ENCODE data around the gene THAP4. TPM values are rescaled to one million over a fixed set of nuclear protein-coding genes. Genes with fewer than 3 reads are reported as not detected.
A peak's percentile ranks its signal among the peaks of the same experiment; 100 is the strongest.

Gene THAP4
- polyA plus RNA-seq, 3 donors: 15.1 to 25.9 (median 16.3) TPM

DNA sequence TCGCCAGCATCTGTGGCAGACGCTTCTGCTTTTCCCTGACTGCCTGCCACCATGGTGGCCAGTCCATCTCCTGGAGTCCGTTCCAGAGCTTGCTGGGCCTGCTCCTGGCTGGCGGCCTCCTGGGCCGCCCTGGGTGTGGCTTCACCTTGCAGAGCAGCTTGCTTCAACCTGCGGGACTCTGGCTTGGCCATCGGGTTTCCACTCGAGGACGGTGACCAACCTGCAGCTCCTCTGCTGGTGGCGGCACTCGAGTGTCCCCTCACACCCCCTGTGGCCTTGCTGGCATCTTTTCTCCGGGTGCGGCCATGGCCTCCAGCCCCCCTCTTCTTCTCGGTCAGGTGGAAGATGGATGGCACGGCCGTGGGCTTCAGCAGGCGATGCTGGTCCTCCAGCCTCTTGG, 3.4 kb downstream of the THAP4 start:
- TF ChIP-seq, protein P1, sequence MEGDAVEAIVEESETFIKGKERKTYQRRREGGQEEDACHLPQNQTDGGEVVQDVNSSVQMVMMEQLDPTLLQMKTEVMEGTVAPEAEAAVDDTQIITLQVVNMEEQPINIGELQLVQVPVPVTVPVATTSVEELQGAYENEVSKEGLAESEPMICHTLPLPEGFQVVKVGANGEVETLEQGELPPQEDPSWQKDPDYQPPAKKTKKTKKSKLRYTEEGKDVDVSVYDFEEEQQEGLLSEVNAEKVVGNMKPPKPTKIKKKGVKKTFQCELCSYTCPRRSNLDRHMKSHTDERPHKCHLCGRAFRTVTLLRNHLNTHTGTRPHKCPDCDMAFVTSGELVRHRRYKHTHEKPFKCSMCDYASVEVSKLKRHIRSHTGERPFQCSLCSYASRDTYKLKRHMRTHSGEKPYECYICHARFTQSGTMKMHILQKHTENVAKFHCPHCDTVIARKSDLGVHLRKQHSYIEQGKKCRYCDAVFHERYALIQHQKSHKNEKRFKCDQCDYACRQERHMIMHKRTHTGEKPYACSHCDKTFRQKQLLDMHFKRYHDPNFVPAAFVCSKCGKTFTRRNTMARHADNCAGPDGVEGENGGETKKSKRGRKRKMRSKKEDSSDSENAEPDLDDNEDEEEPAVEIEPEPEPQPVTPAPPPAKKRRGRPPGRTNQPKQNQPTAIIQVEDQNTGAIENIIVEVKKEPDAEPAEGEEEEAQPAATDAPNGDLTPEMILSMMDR (IDR thresholded peaks at IDR 0.05): no peak
- WGBS (ENCODE audit: insufficient coverage): 91% methylated on average over 14 of the region's 17 CpGs
- no peak overlapping the region for H3K9ac ChIP-seq (ENCODE audit: insufficient read depth, low read length, poor library complexity, severe bottlenecking)
- H3K27ac ChIP-seq (ENCODE audit: low read depth in 1 of 2, low read length in 2 of 2): no peak overlapping the region
- Mint-ChIP-seq H3K9me3 (no peaks in the 10 kb centered on the region), H3K36me3 (peaks cover 36 to 51% of the 10 kb centered on the region in 2 donors), H3K27me3 (ENCODE audit: low read depth in 3 of 3) (peaks cover 0 to 2% (median 0%) of the 10 kb centered on the region in 3 donors), H3K27ac (no peak overlapping the region), H3K4me1 (peaks cover 20% of the 10 kb centered on the region), H3K4me3 (no peak overlapping the region)
- no peak for DNase-seq
- peaks cover 18% of the 10 kb centered on the region for H4K20me1 ChIP-seq (ENCODE audit: insufficient read depth, low read length)
- H3K4me1 ChIP-seq (ENCODE audit: control insufficient read depth in 1 of 2, insufficient read depth in 2 of 2, low read length in 2 of 2): peaks cover 14 to 22% of the 10 kb centered on the region in 2 donors
- no peaks in the 10 kb centered on the region for H3K27me3 ChIP-seq (ENCODE audit: control insufficient read depth in 2 of 2, insufficient read depth in 2 of 2, low read length in 2 of 2)
- no peaks in the 10 kb centered on the region for H3K9me3 ChIP-seq (replicated peaks in 1 of 2; ENCODE audit: control insufficient read depth in 1 of 2, insufficient read depth in 1 of 2, low read length in 2 of 2)
- peaks cover 51% of the 10 kb centered on the region for H3K79me2 ChIP-seq (ENCODE audit: insufficient read depth, low read length)
- H3K4me2 ChIP-seq (replicated peaks; ENCODE audit: extremely low read depth, low read length, poor library complexity, severe bottlenecking): no peak overlapping the region
- H3K36me3 ChIP-seq (replicated peaks in 1 of 2; ENCODE audit: control insufficient read depth in 1 of 2, insufficient read depth in 2 of 2, low read length in 2 of 2): peaks cover 23 to 60% of the 10 kb centered on the region in 2 donors
- intact Hi-C loops (cut with micrococcal nuclease): loop anchor here (10.0 kb wide), 1 partner anchor 279 kb away; the partner anchor contains the start of gene FARP2 (in 2 of the 2)
- no peak overlapping the region for H3K4me3 ChIP-seq (replicated peaks in 1 of 3; ENCODE audit: low read depth in 2 of 3, low read length in 3 of 3)
- H2AFZ ChIP-seq (ENCODE audit: insufficient read depth, low read depth, low read length, poor library complexity, severe bottlenecking): no peak overlapping the region

DNA sequence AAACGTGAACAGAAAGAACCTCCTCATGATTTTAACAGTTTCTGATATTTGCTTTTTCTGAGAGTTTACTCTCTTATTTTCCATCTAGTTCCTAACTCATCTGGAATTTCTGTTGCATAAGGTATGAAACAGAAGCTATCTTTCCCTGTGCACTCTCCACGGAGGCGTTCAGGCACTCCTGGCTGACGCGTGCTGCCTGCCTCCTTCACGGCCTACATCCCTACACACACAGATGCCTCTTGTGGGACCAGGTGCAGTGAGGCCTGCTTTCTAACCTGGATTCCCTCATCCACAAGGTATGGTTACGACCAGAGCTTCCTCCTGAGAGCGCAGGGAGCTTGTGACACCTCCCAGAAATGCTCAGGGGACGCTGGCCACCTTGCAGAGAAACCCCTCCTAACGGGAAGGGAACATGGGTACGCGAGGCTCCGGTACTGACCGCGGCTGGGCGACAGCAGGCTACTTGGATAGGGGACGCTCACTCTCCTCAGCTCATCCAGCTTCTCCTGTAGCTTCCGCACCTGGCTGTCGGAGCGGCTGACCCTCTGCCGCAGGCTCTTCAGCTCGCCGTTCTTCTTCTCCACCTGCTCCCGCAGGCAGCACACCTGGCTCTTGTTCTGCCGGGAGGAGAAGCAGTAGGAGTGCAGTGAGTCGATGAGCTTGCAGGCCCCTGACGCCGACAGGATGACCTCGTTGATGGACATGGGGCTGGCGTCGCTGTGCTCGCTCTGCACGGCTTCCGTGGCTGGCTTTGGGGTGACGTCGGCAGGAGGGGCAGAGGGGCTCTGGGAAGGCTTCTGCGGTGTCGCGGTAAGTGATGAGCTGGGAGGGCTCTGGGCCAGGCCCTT, 4.3 kb downstream of the THAP4 start:
- Histone ChIP-seq H4K20me1 (ENCODE audit: insufficient read depth, low read length) (peaks cover 17% of the 10 kb centered on the region), H3K9me3 (replicated peaks in 1 of 2; ENCODE audit: control insufficient read depth in 1 of 2, insufficient read depth in 1 of 2, low read length in 2 of 2) (no peaks in the 10 kb centered on the region), H3K4me3 (replicated peaks in 1 of 3; ENCODE audit: low read depth in 2 of 3, low read length in 3 of 3) (no peak overlapping the region), H3K27me3 (ENCODE audit: control insufficient read depth in 2 of 2, insufficient read depth in 2 of 2, low read length in 2 of 2) (no peaks in the 10 kb centered on the region), H3K27ac (ENCODE audit: low read depth in 1 of 2, low read length in 2 of 2) (no peak overlapping the region), H3K79me2 (ENCODE audit: insufficient read depth, low read length) (peaks cover 46% of the 10 kb centered on the region), H3K4me1 (ENCODE audit: control insufficient read depth in 1 of 2, insufficient read depth in 2 of 2, low read length in 2 of 2) (peaks cover 9 to 13% of the 10 kb centered on the region in 2 donors), H3K36me3 (replicated peaks in 1 of 2; ENCODE audit: control insufficient read depth in 1 of 2, insufficient read depth in 2 of 2, low read length in 2 of 2) (peaks cover 23 to 66% of the 10 kb centered on the region in 2 donors), H3K9ac (ENCODE audit: insufficient read depth, low read length, poor library complexity, severe bottlenecking) (no peak overlapping the region), H2AFZ (ENCODE audit: insufficient read depth, low read depth, low read length, poor library complexity, severe bottlenecking) (no peak overlapping the region), H3K4me2 (replicated peaks; ENCODE audit: extremely low read depth, low read length, poor library complexity, severe bottlenecking) (no peak overlapping the region)
- no peaks in the 10 kb centered on the region for H3K9me3 Mint-ChIP-seq
- H3K4me3 Mint-ChIP-seq: no peak overlapping the region
- peak overlapping the region in 1 of 7 donors; percentile 49 for H3K27ac Mint-ChIP-seq
- intact Hi-C loops (cut with micrococcal nuclease): loop anchor here (10.0 kb wide), 1 partner anchor 278 kb away; the partner anchor contains the start of gene FARP2 (in 2 of the 2)
- DNase-seq: no peak
- WGBS (ENCODE audit: insufficient coverage): 98% methylated on average over 35 of the region's 39 CpGs
- H3K27me3 Mint-ChIP-seq (ENCODE audit: low read depth in 3 of 3): peaks cover 0 to 2% (median 0%) of the 10 kb centered on the region in 3 donors
- peaks cover 45 to 59% of the 10 kb centered on the region in 2 donors for H3K36me3 Mint-ChIP-seq
- H3K4me1 Mint-ChIP-seq: peaks cover 14% of the 10 kb centered on the region
- TF ChIP-seq, protein P1 (IDR thresholded peaks at IDR 0.05): no peak

Measured in CD14-positive monocyte (primary cell).